HG03571 (cell line): ENCODE results near the gene OR10K1.
"Not testable (repeated sequence)": the region's sequence is repeated elsewhere in the genome, so short reads cannot be mapped to it uniquely, and the experiment has no call there.

Experiments used
- ATAC-seq: cut with Tn5 transposase; IDR thresholded peaks from one replicate; pipeline ENCODE4 v1.9.1; 2021; ENCODE audit not compliant: unreplicated experiment

Gene OR10K1, protein sequence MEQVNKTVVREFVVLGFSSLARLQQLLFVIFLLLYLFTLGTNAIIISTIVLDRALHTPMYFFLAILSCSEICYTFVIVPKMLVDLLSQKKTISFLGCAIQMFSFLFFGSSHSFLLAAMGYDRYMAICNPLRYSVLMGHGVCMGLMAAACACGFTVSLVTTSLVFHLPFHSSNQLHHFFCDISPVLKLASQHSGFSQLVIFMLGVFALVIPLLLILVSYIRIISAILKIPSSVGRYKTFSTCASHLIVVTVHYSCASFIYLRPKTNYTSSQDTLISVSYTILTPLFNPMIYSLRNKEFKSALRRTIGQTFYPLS

DNA sequence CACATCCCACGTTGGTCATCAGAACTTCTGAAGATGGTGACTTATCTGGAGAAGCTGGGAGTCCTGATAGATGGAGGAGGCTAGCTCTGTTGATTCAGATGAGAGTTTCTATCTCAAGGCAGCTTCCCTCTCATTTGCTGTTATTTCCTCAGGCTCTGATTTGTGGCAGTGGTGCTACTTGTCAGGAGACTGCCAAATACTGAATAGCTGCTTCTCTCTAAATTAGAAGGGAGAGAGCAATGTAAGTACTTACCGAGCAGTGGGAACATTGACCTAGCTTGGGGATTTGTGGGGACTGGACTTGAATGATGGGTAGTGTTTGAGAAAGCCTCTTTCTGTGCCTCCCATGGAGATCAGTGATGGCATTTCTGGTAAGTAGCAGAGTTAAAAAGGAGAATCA lies at the start of gene OR10K1:
OR10K1 (plus strand) TSS at position 301 of the 400 bp plus-strand sequence. CDS start 3,728 bp downstream, outside the sequence.
- ATAC-seq, result no peak

DNA sequence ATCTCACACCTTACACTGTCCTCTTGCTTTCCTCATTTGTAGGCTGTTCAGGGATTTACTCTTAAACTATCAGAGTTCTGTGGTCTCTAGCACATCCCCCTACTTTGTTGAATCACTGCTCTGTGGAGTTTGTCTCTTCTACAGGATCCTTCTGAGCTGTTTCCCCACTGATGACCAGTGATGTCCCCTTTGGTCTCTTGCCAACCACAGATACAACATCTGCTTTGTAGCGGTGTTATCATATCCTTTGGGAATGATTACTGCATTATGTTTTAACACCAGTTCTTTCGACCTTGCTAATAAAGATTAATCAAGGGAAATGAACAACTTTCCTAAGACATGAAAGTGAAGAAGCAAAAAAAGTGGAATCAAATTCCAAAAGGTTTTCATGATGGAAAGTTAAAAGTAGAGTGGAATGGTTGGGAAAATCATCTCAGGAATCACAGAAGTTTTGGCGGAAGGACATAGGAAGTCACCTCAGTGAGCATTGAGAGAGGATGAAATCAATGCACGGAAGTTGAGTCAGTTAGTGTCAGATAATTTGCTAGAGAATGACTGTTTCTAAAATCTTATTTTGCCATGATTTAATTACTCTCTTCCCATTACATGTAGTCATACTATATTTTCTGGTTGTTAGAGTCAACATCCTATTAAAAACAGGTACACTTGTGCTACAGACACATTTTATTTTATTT lies 46.8 kb upstream of the OR10K1 start:
- ATAC-seq, result no peak

DNA sequence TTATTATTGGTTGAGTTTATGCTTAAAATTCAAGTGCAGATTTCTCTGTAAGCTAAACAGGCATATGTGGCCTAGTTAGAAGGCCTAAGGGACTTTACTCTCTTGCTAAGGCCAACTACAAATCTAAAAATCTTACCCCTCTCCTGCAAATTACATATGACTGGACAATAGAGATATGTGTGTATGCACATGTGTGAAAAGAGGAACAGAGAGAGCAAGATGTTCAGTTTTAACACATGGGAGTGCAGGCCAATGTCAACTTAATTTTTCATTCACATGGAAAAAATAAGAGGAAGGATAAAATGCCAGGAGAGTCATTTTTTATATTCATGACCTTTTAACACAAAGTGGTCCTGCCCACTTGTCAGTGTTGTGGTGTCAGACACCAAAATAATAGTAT lies 44.0 kb upstream of the OR10K1 start:
- ATAC-seq, result no peak

DNA sequence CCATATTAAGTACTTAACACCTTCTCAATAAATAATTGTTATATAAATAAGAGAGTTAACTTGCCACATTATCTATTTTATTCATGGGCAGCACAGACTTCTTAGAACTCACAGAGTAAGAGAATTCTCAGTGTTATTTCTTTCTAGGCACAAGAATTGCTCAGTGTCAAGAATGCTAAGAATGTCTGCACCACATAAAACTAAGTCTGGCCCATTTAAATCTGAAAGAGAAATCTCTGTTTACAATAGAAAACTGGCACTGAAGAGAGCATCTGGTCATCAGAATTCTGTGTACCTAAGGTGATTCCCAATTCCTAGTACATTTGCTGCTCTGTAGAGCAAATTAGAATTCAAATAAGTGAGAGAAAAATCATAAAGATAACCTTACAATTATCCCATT lies 39.4 kb upstream of the OR10K1 start:
- no peak for ATAC-seq

DNA sequence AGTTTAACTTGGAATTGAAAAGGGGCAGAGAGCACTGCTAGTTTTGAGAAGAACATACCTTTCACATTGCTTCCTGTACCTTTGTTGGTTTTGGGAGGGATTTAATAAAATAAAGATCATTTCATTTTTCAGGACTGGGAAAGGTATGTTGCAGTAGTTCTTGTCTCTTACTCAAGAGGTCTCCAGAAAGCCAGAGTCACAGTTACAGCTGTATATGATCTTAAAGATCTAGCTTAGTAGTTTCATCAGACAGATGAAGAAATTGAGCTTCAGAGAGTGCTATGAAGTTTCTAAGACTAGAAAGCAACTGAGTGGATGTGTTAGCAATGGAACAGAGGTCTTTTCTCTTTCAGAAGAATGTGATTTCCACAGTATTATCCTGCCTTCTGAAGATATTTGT lies 36.6 kb upstream of the OR10K1 start:
- ATAC-seq, result no peak

DNA sequence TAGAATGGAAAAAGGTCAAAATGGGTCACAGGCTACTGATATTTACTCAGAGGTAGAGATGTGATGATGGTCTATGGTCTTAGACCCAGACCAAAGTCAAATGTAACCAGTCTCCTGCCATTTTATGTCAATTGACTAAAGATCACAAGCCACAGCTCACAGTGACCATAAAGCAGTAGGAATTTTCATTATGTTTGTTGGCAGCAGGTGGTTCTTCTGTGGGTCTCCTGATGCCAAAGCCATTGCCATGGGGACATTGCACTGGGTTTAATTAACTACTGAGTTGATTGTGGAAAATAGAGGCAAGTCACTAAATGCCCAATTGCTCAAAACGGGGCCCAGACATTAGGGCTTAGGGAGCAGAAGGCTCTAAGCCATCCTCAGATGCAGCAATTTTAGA lies 35.5 kb upstream of the OR10K1 start, which contains the start of gene OR10K2:
OR10K2 (minus strand) TSS at position 101 of the 400 bp plus-strand sequence. CDS start 5,371 bp downstream, outside the sequence.
- no peak for ATAC-seq

DNA sequence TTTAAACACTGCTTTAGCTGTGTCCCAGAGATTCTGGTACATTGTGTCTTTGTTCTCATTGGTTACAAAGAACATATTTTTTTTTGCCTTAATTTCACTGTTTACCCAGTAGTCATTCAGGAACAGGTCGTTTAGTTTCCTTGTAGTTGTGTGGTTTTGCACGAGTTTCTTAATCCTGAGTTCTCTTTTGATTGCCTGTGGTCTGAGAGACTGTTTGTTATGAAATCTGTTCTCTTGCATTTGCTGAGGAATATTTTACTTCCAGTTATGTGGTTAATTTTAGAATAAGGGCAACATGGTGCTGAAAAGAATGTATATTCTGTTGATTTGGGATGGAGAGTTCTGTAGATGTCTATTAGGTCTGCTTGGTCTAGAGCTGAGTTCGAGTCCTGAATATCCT lies 31.5 kb upstream of the OR10K1 start:
- ATAC-seq, result not testable (repeated sequence)

DNA sequence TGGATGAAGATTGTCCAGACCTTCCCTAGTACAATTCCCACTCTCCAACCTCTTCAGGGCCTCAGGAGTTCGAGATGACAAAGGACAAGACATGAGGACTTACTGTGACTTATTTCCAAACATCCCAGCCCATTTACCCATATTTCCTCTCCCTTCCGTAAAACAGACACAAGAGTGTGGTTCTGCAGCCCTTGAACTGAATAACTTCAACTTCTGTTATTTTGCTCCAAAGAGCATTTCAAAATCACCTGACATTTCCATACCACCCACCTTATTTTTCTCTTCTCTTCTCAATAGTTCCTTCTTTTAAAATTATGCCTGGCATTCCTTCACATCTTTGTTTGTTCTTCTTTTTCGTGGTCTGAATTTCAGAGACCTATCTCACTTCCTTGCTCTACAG lies 26.9 kb upstream of the OR10K1 start:
- ATAC-seq, result no peak

DNA sequence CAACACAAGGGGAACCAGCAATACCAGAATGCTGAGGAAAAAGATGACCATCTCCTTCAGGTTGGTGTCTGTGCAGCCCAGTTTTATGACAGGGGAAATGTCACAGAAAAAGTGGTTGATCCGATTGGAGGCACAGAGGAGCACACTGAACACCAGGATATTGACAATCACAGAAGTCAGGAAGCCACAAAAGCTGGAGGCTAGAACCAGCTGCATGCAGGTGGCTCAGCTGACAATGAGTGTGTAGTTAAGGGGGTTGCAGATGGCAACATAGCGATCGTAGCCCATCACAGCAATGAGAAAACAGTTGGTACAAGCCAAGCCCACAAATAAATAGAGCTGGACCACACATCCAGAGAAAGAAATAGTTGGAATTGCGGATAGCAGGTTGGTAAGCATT lies 16.3 kb upstream of the OR10K1 start:
- no peak for ATAC-seq

DNA sequence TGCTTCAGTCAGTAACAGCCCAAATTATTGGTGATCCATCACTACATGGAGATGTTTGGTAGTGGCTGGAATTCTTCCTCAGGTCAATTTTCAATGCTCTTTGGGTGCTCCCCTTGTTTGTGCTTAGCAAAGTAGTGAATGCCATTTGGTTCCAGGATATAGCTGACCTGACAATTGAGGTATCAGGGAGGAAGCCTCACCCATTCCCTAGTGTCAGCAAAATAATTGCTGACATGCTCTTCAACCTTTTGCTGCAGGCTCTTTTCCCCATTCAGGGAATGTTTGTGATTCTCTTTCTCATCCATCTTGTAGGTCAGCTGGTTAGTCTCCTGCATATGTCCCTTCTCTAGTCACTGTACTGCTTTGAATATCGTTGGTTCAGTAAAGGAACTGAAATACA lies 7.1 kb upstream of the OR10K1 start:
- ATAC-seq, result no peak

DNA sequence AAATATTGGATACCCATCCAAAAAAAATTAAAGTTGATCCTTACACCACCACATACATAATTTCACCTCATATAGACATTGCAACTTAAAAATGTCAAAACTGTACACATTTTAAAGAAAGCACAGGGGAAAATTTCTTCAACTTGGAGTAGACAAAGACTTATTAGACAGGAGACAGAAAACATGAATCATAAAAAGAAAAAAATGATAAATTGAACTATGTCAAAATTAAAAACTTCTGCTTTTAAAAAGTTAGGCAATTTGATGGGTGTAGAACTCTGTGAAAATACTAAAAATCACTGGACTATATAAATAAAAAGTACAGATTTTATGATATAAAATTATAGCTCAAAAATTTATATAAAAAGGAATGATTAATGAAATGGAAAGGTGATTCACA lies 4.4 kb upstream of the OR10K1 start:
- ATAC-seq, result no peak

DNA sequence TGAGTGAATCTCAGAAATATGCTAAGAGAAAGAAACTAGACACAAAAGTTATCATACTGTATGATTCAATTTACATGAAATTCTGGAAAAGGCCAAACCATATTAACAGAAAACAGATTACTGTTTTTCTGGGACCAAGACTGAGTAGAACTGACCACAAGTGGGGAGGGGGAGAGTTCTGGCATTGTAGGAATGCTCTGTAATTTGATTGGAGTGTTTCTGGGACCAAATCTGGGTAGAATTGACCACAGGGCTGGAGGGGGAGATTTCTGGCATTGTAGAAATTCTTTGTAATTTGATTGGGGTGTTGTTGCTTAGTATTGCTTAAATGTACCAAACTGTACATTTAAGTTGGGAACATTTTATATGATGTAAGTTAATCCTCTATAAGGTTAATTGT lies 3.4 kb upstream of the OR10K1 start:
- no peak for ATAC-seq

DNA sequence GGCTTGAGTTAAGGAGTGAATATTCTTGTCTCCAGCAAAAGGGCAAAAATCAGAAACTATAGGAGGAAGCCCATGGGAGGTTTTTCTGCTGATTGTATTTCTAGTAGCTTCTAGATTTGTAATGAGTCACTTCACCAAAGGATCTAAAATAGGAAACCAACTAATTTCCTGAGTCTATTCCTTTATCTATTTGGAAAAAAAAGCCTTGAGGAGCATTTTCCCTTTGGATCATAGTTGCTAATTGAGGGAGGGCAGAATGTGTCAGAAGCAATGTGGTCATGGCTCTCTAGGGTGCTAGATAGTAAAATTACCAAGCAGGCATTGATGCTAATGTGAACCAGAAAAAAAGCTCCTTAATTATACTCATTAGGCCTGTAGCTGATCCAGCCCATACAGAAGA lies 10.3 kb downstream of the OR10K1 start, which contains the start of gene OR10R2:
OR10R2 (plus strand) TSS at position 301 of the 400 bp plus-strand sequence. CDS start 106 bp downstream, outside the sequence.
- ATAC-seq, result no peak

DNA sequence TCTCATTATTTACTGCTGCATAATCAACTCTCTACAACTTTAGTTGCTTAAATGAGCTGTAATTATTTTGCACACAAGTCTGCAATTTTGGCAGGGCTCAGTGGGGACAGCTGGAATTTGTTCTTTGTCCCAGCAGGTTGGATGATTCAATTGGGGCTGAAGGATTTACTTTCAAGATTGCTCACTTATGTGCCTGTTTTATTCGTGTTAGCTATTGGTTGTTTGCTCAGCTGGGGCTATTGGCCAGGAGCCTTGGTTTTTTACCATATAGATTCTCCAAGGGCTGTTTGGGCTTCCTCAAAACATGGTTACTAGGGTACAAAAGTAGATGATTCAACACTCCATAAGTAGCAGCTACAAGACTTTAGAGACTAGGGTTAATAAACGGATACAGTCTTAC lies 23.8 kb downstream of the OR10K1 start:
- ATAC-seq, result no peak

DNA sequence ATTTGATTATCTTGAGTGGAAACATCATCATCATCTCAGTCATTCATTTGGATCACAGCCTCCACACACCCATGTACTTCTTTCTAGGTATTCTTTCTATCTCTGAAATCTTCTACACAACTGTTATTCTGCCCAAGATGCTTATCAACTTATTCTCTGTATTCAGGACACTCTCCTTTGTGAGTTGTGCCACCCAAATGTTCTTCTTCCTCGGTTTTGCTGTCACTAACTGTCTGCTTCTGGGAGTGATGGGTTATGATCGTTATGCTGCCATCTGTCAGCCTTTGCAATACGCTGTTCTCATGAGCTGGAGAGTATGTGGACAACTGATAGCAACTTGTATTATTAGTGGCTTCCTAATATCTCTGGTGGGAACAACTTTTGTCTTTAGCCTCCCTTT lies 29.7 kb downstream of the OR10K1 start:
- no peak for ATAC-seq

DNA sequence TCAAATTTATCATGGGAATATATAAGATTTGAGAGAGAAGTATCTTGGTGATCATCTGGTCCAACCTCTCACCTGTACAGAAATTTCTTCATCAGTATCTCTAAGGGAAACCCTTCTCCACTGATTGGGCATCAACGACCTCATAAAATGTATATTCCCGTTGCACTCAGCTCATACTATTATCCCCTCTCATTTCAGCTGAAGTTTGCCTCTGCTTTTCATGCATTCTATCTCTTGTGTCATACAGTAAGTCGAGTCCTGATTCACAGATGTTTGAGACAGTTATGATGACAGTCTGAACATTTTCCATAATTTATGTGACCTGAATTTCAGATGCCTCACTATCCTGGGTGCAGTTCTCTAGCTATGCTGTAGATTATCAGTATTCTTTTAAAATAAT lies 31.4 kb downstream of the OR10K1 start:
- ATAC-seq, result no peak

DNA sequence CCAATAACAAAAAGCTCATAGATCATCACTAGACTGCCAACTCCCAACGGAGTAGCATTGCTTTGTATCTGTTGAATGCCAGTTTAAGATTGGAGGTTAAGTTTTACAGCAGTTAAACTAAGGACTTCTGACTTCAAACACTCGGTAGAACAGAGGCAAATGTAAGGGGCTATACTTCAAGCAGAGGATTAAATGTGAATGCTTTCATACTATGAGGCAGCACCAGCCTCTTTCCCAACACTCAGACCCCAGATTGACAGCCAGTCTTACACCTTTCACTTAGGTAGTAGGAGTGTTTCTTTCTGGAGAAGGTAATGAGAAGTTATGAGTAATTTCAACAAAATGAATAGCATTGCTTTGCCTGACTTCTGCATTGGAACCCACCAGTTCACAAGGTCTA lies 33.2 kb downstream of the OR10K1 start:
- ATAC-seq, result no peak

DNA sequence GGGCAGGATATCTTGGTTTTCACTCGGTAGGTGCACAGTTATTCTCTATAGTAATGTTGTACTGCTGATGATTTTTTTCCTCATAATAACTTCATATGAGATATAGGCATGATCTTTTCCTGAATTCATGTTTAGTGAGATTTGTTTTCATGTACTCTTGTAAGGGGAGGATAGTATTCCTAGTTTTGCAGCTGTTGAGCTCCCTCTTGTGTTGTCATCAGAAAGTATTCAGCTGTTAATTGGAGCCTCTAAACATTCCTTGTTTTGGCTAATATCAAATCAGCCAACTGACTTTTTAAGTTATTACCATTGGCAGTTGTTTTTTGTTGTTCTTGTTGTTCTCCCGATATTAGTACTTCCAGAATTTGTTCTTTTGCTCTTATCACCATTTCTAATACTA lies 34.7 kb downstream of the OR10K1 start:
- ATAC-seq, result no peak

DNA sequence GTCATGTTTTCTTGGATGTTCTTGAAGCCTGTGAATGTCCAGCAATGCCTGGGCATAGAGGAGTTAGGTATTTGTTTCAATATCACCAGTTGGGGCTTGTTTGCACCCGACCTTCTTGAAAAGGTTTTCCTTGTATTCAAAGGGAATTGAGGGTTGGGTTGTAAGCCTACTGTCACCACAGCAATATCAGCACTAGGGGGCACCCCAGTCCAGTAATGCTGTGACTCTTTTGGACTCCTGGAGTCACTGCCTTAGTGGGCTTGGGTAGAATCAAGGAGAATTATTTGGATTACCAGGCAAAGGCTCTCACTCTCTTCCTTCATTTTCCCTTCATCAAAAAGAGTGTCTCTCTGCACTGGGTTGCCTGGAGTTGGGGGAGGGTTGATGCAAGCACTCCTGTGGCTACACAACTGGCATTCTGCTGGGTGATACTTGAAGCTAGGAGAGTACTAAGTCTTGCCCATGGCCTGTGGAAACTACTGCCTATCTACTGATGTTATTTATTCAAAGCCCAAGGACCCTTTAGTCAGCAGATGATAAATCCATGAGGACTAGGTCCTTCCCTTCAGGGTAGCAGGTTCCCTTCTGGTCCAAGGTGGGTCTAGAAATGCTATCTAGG lies 44.8 kb downstream of the OR10K1 start:
- no peak for ATAC-seq

DNA sequence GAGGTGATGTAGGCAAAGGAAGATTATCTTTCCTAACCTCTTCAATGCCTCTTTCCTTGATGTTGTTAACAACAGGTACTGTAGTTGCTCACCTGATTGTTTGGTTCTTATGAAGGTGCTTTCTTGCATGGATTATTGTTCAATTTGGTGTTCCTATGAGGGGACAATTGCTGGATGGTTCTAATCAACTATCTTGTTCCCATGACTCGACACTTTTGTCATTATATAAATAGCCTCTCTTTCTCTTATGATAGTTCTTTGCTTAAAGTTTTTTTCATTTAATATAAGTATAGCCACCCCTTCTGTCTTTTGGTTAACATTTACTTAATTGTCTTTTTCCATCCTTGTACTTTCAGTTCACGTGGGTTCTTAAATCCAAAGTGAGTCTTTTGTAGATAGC lies 45.9 kb downstream of the OR10K1 start:
- ATAC-seq, result no peak

DNA sequence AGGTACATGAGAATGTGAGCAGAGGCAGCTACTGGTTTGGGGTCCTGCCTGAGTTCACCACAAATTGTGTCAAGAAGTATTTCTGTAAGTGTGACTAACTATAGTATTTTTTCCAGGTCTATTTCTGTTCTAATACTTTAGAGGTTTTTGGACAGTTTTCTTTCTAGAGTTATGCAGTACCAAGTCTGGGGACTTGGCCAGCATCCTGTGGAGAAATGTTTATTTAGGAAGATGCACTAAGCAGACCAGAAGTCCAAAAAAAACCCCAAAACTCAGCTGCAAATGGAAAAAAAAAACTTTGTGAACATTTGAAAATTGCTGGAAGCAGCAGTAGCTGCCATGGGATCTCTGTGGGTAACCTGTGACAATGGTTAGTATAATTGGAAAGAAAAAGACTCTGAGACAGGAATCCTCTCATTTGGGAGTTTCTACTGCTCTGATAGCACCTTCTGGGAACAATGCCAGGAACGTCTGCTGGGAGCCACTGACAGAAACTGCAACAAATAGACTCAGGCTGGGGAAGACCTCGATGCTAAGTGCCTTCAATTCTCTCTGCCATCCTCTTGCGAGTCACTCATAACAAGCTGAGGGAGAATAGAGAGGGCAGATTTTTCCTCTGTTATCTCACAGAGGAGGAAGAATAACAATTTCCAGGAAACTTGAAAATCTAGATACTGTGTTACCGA lies 48.0 kb downstream of the OR10K1 start:
- ATAC-seq, result no peak
